Kidney (tissue), 14 donors: ENCODE data around the gene NRG2. TPM values are rescaled to one million over a fixed set of nuclear protein-coding genes. Genes with fewer than 3 reads are reported as not detected.
A peak's percentile ranks its signal among the peaks of the same experiment; 100 is the strongest.

Experiments used
- DNase-seq, 5 donors: peaks; one replicate each; pipeline ENCODE4 v3.0.0-alpha.2; 2013 to 2020
- FAIRE-seq: peaks from 2 replicates; lab custom pipeline; 2012; peaks lifted over from hg19 to GRCh38; lab: Jason Lieb, UNC
- H3K27ac ChIP-seq, 2 donors: one replicate each; pipeline ENCODE4 v1.7.0; 2013; ENCODE audit warnings: low read depth in 2 of 2, low read length in 2 of 2, inconsistent platforms in 1 of 2
- H3K27me3 ChIP-seq: one replicate; pipeline ENCODE4 v1.7.1; 2013; ENCODE audit warnings: low read length, inconsistent platforms; ENCODE audit not compliant: control insufficient read depth, insufficient read depth
- H3K36me3 ChIP-seq, 3 donors: one replicate each; pipeline versions ENCODE4 v1.7.0 to v1.7.1; 2013; ENCODE audit warnings: low read length in 3 of 3, control low read depth in 1 of 3, inconsistent platforms in 1 of 3; ENCODE audit not compliant: insufficient read depth in 3 of 3, control insufficient read depth in 2 of 3
- H3K4me1 ChIP-seq, 3 donors: one replicate each; pipeline versions ENCODE4 v1.7.0 to v1.7.1; 2013; ENCODE audit warnings: low read length in 3 of 3, inconsistent platforms in 1 of 3, low read depth in 1 of 3; ENCODE audit not compliant: control insufficient read depth in 2 of 3, insufficient read depth in 2 of 3
- H3K4me3 ChIP-seq, 3 donors: one replicate each; pipeline versions ENCODE4 v1.7.0 to v1.8.1; 2013; ENCODE audit warnings: low read length in 3 of 3, control low read depth in 1 of 3, inconsistent platforms in 1 of 3
- H3K9ac ChIP-seq, 3 donors: one replicate each; pipeline versions ENCODE4 v1.7.0 to v1.7.1; 2013; ENCODE audit warnings: low read length in 3 of 3, control low read depth in 1 of 3, inconsistent platforms in 1 of 3
- H3K9me3 ChIP-seq, 3 donors: one replicate each; pipeline versions ENCODE4 v1.7.0 to v1.7.1; 2013; ENCODE audit warnings: low read length in 3 of 3, control low read depth in 1 of 3, inconsistent platforms in 1 of 3; ENCODE audit not compliant: control insufficient read depth in 2 of 3, insufficient read depth in 1 of 3
- intact Hi-C: fragments of 100-400 bp; cut with DNase I; formaldehyde crosslinking; loops from one replicate; pipeline ENCODE4 v1.11.1; 2022
- polyA plus RNA-seq: library from polyadenylated mRNA; stranded (reverse); fragments of 350-450 nt; fragmentation: Illumina TruSeq; extraction: RNeasy Lipid Tissue Mini Kit (QIAGEN cat#74804); gene quantifications from one replicate; pipeline ENCODE4 v1.2.3, GENCODE V29; 2014; ENCODE audit warnings: low read depth, low replicate concordance; ENCODE audit not compliant: insufficient read depth
- total RNA-seq: library from RNA; stranded (reverse); fragmentation: NEBNext Ultra II Directional; extraction: Animal tissue kit (Norgen Biotek cat#: 25700); gene quantifications from one replicate; pipeline ENCODE4 v1.2.1, GENCODE V29; 2021
- TF ChIP-seq, protein P1 (sequence below): IDR thresholded peaks from 3 replicates; pipeline ENCODE4 v1.5.1; 2012; ENCODE audit warnings: mild to moderate bottlenecking, moderate library complexity, borderline replicate concordance; ENCODE audit not compliant: insufficient read depth; ENCODE audit errors: extremely low read depth
- donor health status: control.
- donor health status: control.
- donor health status: control.
- donor health status: control.
- donor health status: control.
- donor health status: DM: yes; HTN: yes; CAD: no.
- donor health status: Normal renal cell carcinoma (clear cell type).

NRG2 gene
- total and polyA plus RNA-seq, 2 donors from 2014 or later = 1.9 to 4.6 TPM

DNA sequence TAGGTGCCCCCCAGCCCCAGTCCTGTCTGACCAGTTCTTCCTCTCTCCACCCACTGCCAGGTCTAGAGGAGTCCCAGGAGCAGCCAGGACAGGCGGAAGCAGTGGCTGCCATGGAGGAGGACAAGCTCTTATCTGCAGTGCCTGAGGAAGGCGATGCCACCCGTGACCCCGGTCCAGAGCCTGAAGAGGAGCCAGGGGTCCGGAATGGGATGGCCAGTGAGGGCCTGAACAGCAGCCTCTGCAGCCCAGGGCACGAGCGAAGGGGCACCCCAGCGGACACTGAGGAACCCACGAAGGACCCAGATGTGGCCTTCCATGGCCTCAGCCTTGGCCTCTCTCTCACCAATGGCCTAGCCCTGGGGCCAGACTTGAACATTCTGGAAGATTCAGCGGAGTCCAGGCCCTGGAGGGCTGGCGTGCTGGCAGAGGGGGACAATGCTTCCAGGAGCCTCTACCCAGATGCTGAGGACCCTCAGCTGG, 233.7 kb downstream of the NRG2 start:
- Histone ChIP-seq H3K9ac (no peak overlapping the region), H3K4me3 (no peak overlapping the region), H3K9me3 (no peaks in the 10 kb centered on the region), H3K36me3 (no peaks in the 10 kb centered on the region), H3K27me3 (no peaks in the 10 kb centered on the region), H3K4me1 (no peaks in the 10 kb centered on the region), H3K27ac (no peak overlapping the region)
- TF ChIP-seq, protein P1, sequence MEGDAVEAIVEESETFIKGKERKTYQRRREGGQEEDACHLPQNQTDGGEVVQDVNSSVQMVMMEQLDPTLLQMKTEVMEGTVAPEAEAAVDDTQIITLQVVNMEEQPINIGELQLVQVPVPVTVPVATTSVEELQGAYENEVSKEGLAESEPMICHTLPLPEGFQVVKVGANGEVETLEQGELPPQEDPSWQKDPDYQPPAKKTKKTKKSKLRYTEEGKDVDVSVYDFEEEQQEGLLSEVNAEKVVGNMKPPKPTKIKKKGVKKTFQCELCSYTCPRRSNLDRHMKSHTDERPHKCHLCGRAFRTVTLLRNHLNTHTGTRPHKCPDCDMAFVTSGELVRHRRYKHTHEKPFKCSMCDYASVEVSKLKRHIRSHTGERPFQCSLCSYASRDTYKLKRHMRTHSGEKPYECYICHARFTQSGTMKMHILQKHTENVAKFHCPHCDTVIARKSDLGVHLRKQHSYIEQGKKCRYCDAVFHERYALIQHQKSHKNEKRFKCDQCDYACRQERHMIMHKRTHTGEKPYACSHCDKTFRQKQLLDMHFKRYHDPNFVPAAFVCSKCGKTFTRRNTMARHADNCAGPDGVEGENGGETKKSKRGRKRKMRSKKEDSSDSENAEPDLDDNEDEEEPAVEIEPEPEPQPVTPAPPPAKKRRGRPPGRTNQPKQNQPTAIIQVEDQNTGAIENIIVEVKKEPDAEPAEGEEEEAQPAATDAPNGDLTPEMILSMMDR = no peak
- FAIRE-seq (no peak), DNase-seq (peak in 1 of 5 donors; percentile 45)
- intact Hi-C loops = no loop called here

DNA sequence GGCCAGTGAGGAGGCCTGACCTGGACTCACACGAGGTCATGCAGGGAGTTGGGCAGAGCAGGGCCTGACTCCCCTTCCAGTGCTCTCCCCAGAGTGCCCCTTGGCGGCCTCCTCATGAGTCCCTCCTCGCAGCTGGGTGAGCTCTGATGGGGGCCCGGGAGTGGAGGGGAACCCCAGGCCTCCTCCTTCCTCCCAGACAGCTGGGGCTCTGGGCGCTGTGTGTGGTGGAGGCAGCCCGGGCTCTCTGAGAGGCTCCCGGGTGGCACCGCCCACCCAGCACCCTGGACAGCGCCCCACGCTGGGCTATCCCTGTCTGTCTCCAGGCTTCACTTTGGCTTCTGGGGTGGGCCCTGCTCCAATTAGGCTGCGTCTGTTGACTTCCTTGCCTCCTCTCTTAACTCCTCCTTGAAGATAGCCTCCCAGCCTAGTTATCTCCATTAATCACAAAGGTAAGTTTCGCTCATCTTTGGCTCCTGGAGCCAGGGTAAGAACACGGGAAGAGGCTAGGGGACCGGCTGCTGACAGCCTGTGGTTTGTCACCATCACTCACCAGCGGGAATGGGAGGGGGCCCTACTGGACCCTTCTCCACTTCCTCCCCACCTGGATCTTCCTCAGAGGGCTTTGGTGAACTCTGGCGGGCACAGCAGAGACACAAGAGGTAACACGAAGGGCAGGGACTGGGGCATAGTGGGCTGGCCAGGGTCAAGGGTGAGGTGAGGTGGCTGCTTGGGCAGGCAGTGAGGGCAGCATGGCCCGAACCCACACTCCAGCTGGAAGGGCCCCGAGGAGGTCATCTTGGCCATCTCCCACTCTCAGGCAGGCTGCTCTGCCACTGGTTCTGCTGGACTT, 234.4 kb downstream of the NRG2 start:
- Histone ChIP-seq H3K4me3 (no peak overlapping the region), H3K27me3 (no peaks in the 10 kb centered on the region), H3K27ac (no peak overlapping the region), H3K4me1 (no peaks in the 10 kb centered on the region), H3K9ac (no peak overlapping the region), H3K9me3 (no peaks in the 10 kb centered on the region), H3K36me3 (no peaks in the 10 kb centered on the region)
- DNase-seq = peak; percentile 58 to 69 (median 66)
- no peak for FAIRE-seq
- TF ChIP-seq, protein P1 = no peak
- intact Hi-C loops = no loop called here

DNA sequence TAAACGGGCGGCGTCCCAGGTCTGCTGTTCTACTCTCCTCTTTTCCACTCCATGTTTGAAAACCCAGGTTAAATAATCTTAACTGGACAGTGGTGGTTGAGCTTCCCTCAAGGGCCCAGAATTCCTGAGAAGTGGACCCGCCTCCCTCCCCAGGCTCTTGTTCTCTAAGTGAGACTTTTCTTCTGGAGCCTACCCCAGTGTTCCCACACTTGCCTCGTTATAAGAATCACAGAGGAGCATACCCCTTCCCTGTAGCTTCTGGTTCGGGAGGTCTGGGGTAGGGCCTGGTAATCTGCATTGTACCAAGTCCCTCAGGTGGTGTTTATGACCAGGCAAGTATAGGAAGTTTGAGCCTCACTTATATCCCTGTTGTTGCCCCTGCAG, 235.5 kb downstream of the NRG2 start:
- no peaks in the 10 kb centered on the region for H3K9me3 ChIP-seq
- TF ChIP-seq, protein P1 = no peak
- FAIRE-seq (no peak), DNase-seq (peak in 1 of 5 donors; percentile 2)
- H3K27ac ChIP-seq = no peak overlapping the region
- no peaks in the 10 kb centered on the region for H3K36me3 ChIP-seq
- intact Hi-C loops = no loop called here
- H3K27me3 ChIP-seq = no peaks in the 10 kb centered on the region
- no peaks in the 10 kb centered on the region for H3K4me1 ChIP-seq
- H3K4me3 ChIP-seq = no peak overlapping the region
- H3K9ac ChIP-seq = no peak overlapping the region
